GM23338 (cell line): ENCODE data around the gene OR51D1. TPM values are rescaled to one million over a fixed set of nuclear protein-coding genes. Genes with fewer than 3 reads are reported as not detected.

Source experiments
- ATAC-seq: fragments of 200-7000 bp; cut with Tn5 transposase; 3 replicates; pipeline ENCODE4 v1.9.1; 2020
- DNase-seq: peaks from one replicate; pipeline ENCODE4 v3.0.0-alpha.2; 2015; ENCODE audit warnings: low spot score
- H2AFZ ChIP-seq: fragments of 200-600 bp; sonication (generic); 2 replicates; pipeline ENCODE4 v1.8.0; 2016; ENCODE audit warnings: antibody characterized with exemption, mild to moderate bottlenecking, moderate library complexity
- H3F3A ChIP-seq: fragments of 200-600 bp; sonication (generic); replicated peaks from 2 replicates; pipeline ENCODE4 v1.8.0; 2017; ENCODE audit warnings: antibody characterized with exemption, mixed run types, low read depth
- H3K27ac ChIP-seq: fragments of 200-600 bp; sonication (generic); 2 replicates; pipeline ENCODE4 v1.6.1; 2016; ENCODE audit warnings: low read depth
- H3K27me3 ChIP-seq: fragments of 200-600 bp; sonication (generic); 2 replicates; pipeline ENCODE4 v1.8.0; 2016; ENCODE audit warnings: mild to moderate bottlenecking, mixed run types, moderate library complexity; ENCODE audit not compliant: insufficient read depth
- H3K36me3 ChIP-seq: fragments of 200-600 bp; sonication (generic); 2 replicates; pipeline ENCODE4 v1.8.0; 2016; ENCODE audit warnings: mild to moderate bottlenecking; ENCODE audit not compliant: insufficient read depth
- H3K4me1 ChIP-seq: fragments of 200-600 bp; sonication (generic); 2 replicates; pipeline ENCODE4 v1.8.0; 2016; ENCODE audit warnings: mild to moderate bottlenecking, moderate library complexity; ENCODE audit not compliant: insufficient read depth
- H3K4me2 ChIP-seq: fragments of 200-600 bp; sonication (generic); 2 replicates; pipeline ENCODE4 v1.7.1; 2017; ENCODE audit warnings: mixed run types
- H3K4me3 ChIP-seq: fragments of 200-600 bp; sonication (generic); 2 replicates; pipeline ENCODE4 v1.6.1; 2016; ENCODE audit warnings: mixed run types
- H3K79me2 ChIP-seq: fragments of 200-600 bp; sonication (generic); replicated peaks from 2 replicates; pipeline ENCODE4 v1.8.0; 2017; ENCODE audit warnings: mild to moderate bottlenecking; ENCODE audit not compliant: insufficient read depth
- H3K9me2 ChIP-seq: fragments of 200-600 bp; sonication (generic); 2 replicates; pipeline ENCODE4 v1.8.0; 2017; ENCODE audit not compliant: insufficient read depth
- H4K20me1 ChIP-seq: fragments of 200-600 bp; sonication (generic); replicated peaks from 2 replicates; pipeline ENCODE4 v1.8.0; 2017; ENCODE audit warnings: mild to moderate bottlenecking; ENCODE audit not compliant: insufficient read depth
- H3K27ac Mint-ChIP-seq: 2 replicates; pipeline ENCODE4 v1.8.0; 2020; ENCODE audit warnings: inconsistent platforms, mild to moderate bottlenecking, moderate library complexity, mixed read lengths
- H3K27me3 Mint-ChIP-seq: 3 replicates; pipeline ENCODE4 v1.8.0; 2022; ENCODE audit warnings: low read depth, mild to moderate bottlenecking, moderate library complexity, mixed read lengths, inconsistent platforms; ENCODE audit not compliant: insufficient read depth, poor library complexity
- H3K36me3 Mint-ChIP-seq: 3 replicates; pipeline ENCODE4 v1.8.0; 2021; ENCODE audit warnings: low read depth, mild to moderate bottlenecking, inconsistent platforms, moderate library complexity, mixed read lengths
- H3K4me1 Mint-ChIP-seq: 3 replicates; pipeline ENCODE4 v1.8.0; 2020; ENCODE audit warnings: mild to moderate bottlenecking, inconsistent platforms, mixed read lengths
- H3K4me3 Mint-ChIP-seq: 3 replicates; pipeline ENCODE4 v1.8.0; 2021; ENCODE audit warnings: moderate library complexity, mild to moderate bottlenecking, inconsistent platforms, mixed read lengths
- H3K9me3 Mint-ChIP-seq: 3 replicates; pipeline ENCODE4 v1.8.0; 2020; ENCODE audit warnings: moderate library complexity, mild to moderate bottlenecking, inconsistent platforms, mixed read lengths
- CTCF ChIP-seq, 2 experiments: fragments of 200-600 bp in 1 of 2; sonication (generic) in 1 of 2; conservative IDR thresholded peaks; 2 replicates each; pipeline versions ENCODE4 v1.5.1 to v1.6.1; 2016 to 2017; ENCODE audit warnings: antibody characterized with exemption in 2 of 2, low read depth in 2 of 2, mild to moderate bottlenecking in 2 of 2, moderate library complexity in 1 of 2
- EZH2 ChIP-seq: fragments of 200-600 bp; sonication (generic); IDR thresholded peaks from one replicate; pipeline ENCODE4 v1.8.0; 2017; ENCODE audit warnings: antibody characterized with exemption, mild to moderate bottlenecking, low read depth; ENCODE audit not compliant: unreplicated experiment
- EZH2phosphoT487 ChIP-seq: fragments of 200-600 bp; sonication (generic); IDR thresholded peaks from one replicate; pipeline ENCODE4 v1.8.1; 2018; ENCODE audit warnings: antibody characterized with exemption; ENCODE audit not compliant: unreplicated experiment
- NANOG ChIP-seq: IDR thresholded peaks from 2 replicates; pipeline ENCODE4 v1.6.1; 2016; ENCODE audit warnings: antibody characterized with exemption, borderline replicate concordance
- POLR2AphosphoS5 ChIP-seq: IDR thresholded peaks from 2 replicates; pipeline ENCODE4 v1.6.1; 2016; ENCODE audit warnings: antibody characterized with exemption, low read depth
- STAT1 ChIP-seq: IDR thresholded peaks from one replicate; pipeline ENCODE4 v1.6.1; 2016; ENCODE audit warnings: antibody characterized with exemption; ENCODE audit not compliant: unreplicated experiment
- polyA plus RNA-seq: library from polyadenylated mRNA; unstranded; fragments of >200 nt; fragmentation: Nextera tagmentation; extraction: Ambion mirVana; gene quantifications from 2 replicates; pipeline ENCODE4 v1.2.1, GENCODE V29; 2016
- total RNA-seq: library from RNA; depleted of rRNA; stranded (reverse); fragments of >200 nt; shearing (Covaris generic); gene quantifications from 2 replicates; pipeline ENCODE4 v1.2.3, GENCODE V29; 2014
- TF ChIP-seq, protein P1 (sequence below): IDR thresholded peaks from one replicate; pipeline ENCODE4 v1.6.1; 2018; ENCODE audit warnings: antibody characterized with exemption; ENCODE audit not compliant: unreplicated experiment
- TF ChIP-seq, protein P2 (sequence below): fragments of 250-450 bp; sonication (Bioruptor Pico); IDR thresholded peaks from 2 replicates; pipeline ENCODE4 v1.5.0; 2020; ENCODE audit warnings: mild to moderate bottlenecking, moderate library complexity

Gene OR51D1
- total and polyA plus RNA-seq, 2 experiments from 2014 or later = not detected

DNA sequence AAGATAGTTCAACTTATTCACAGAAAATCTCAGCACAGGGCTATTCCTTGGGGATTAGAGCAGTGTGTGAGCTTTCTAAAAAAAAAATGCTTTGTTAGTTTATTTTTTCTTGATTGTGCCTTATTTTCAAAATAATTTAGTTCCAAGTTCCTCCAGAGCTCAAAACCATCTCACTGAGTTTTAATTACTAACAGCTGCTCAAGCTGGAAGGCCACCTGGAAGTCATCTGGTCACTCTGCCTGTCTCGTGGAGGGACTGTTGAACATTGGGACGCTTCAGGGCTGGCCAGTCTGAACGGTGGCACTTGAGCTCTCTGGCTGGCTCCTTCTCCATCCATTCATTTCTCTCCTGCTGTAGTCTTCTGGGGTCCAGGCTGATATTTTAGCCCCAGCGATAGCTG, 10.5 kb downstream of the OR51D1 start:
- TF ChIP-seq EZH2phosphoT487 (no peak), CTCF (conservative IDR thresholded peaks at IDR 0.05; ENCODE audit: low read depth in 2 of 2) (no peak), STAT1 (no peak), POLR2AphosphoS5 (no peak), EZH2 (no peak), NANOG (no peak)
- TF ChIP-seq, protein P1, sequence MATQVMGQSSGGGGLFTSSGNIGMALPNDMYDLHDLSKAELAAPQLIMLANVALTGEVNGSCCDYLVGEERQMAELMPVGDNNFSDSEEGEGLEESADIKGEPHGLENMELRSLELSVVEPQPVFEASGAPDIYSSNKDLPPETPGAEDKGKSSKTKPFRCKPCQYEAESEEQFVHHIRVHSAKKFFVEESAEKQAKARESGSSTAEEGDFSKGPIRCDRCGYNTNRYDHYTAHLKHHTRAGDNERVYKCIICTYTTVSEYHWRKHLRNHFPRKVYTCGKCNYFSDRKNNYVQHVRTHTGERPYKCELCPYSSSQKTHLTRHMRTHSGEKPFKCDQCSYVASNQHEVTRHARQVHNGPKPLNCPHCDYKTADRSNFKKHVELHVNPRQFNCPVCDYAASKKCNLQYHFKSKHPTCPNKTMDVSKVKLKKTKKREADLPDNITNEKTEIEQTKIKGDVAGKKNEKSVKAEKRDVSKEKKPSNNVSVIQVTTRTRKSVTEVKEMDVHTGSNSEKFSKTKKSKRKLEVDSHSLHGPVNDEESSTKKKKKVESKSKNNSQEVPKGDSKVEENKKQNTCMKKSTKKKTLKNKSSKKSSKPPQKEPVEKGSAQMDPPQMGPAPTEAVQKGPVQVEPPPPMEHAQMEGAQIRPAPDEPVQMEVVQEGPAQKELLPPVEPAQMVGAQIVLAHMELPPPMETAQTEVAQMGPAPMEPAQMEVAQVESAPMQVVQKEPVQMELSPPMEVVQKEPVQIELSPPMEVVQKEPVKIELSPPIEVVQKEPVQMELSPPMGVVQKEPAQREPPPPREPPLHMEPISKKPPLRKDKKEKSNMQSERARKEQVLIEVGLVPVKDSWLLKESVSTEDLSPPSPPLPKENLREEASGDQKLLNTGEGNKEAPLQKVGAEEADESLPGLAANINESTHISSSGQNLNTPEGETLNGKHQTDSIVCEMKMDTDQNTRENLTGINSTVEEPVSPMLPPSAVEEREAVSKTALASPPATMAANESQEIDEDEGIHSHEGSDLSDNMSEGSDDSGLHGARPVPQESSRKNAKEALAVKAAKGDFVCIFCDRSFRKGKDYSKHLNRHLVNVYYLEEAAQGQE = no peak
- TF ChIP-seq, protein P2, sequence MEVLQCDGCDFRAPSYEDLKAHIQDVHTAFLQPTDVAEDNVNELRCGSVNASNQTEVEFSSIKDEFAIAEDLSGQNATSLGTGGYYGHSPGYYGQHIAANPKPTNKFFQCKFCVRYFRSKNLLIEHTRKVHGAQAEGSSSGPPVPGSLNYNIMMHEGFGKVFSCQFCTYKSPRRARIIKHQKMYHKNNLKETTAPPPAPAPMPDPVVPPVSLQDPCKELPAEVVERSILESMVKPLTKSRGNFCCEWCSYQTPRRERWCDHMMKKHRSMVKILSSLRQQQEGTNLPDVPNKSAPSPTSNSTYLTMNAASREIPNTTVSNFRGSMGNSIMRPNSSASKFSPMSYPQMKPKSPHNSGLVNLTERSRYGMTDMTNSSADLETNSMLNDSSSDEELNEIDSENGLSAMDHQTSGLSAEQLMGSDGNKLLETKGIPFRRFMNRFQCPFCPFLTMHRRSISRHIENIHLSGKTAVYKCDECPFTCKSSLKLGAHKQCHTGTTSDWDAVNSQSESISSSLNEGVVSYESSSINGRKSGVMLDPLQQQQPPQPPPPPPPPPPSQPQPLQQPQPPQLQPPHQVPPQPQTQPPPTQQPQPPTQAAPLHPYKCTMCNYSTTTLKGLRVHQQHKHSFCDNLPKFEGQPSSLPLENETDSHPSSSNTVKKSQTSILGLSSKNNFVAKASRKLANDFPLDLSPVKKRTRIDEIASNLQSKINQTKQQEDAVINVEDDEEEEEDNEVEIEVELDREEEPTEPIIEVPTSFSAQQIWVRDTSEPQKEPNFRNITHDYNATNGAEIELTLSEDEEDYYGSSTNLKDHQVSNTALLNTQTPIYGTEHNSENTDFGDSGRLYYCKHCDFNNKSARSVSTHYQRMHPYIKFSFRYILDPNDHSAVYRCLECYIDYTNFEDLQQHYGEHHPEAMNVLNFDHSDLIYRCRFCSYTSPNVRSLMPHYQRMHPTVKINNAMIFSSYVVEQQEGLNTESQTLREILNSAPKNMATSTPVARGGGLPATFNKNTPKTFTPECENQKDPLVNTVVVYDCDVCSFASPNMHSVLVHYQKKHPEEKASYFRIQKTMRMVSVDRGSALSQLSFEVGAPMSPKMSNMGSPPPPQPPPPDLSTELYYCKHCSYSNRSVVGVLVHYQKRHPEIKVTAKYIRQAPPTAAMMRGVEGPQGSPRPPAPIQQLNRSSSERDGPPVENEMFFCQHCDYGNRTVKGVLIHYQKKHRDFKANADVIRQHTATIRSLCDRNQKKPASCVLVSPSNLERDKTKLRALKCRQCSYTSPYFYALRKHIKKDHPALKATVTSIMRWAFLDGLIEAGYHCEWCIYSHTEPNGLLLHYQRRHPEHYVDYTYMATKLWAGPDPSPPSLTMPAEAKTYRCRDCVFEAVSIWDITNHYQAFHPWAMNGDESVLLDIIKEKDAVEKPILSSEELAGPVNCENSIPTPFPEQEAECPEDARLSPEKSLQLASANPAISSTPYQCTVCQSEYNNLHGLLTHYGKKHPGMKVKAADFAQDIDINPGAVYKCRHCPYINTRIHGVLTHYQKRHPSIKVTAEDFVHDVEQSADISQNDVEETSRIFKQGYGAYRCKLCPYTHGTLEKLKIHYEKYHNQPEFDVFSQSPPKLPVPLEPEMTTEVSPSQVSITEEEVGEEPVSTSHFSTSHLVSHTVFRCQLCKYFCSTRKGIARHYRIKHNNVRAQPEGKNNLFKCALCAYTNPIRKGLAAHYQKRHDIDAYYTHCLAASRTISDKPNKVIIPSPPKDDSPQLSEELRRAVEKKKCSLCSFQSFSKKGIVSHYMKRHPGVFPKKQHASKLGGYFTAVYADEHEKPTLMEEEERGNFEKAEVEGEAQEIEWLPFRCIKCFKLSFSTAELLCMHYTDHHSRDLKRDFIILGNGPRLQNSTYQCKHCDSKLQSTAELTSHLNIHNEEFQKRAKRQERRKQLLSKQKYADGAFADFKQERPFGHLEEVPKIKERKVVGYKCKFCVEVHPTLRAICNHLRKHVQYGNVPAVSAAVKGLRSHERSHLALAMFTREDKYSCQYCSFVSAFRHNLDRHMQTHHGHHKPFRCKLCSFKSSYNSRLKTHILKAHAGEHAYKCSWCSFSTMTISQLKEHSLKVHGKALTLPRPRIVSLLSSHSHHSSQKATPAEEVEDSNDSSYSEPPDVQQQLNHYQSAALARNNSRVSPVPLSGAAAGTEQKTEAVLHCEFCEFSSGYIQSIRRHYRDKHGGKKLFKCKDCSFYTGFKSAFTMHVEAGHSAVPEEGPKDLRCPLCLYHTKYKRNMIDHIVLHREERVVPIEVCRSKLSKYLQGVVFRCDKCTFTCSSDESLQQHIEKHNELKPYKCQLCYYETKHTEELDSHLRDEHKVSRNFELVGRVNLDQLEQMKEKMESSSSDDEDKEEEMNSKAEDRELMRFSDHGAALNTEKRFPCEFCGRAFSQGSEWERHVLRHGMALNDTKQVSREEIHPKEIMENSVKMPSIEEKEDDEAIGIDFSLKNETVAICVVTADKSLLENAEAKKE = no peak
- H3K27me3 Mint-ChIP-seq = peaks cover 2% of the 10 kb centered on the region
- H3K36me3 ChIP-seq = no peaks in the 10 kb centered on the region
- no peaks in the 10 kb centered on the region for H3K9me2 ChIP-seq
- no peak overlapping the region for H3K4me2 ChIP-seq
- no peaks in the 10 kb centered on the region for H3K79me2 ChIP-seq
- H3K36me3 Mint-ChIP-seq = no peaks in the 10 kb centered on the region
- H3K4me3 Mint-ChIP-seq = no peak overlapping the region
- H2AFZ ChIP-seq = no peak overlapping the region
- ATAC-seq (no peak), DNase-seq (no peak)
- H3K4me3 ChIP-seq = no peak overlapping the region
- no peaks in the 10 kb centered on the region for H3K4me1 Mint-ChIP-seq
- no peaks in the 10 kb centered on the region for H3K27me3 ChIP-seq
- no peaks in the 10 kb centered on the region for H4K20me1 ChIP-seq
- H3K9me3 Mint-ChIP-seq = no peaks in the 10 kb centered on the region
- no peak overlapping the region for H3K27ac ChIP-seq
- H3K4me1 ChIP-seq = no peaks in the 10 kb centered on the region
- H3F3A ChIP-seq = no peaks in the 10 kb centered on the region
- no peak overlapping the region for H3K27ac Mint-ChIP-seq
